Trophoblast cell (in vitro differentiated cells and primary cell): Measurements from ENCODE around the gene ERP44.
A peak's percentile ranks its signal among the peaks of the same experiment; 100 is the strongest.

Experiments used
- DNase-seq, 2 donors: peaks; one replicate each; pipeline ENCODE4 v3.0.0-alpha.2; 2016
- H2AFZ ChIP-seq: 2 replicates; pipeline ENCODE4 v1.6.1; 2013; ENCODE audit warnings: low read length, moderate library complexity, mild to moderate bottlenecking; ENCODE audit not compliant: insufficient read depth, poor library complexity
- H2AK5ac ChIP-seq: 2 replicates; pipeline ENCODE4 v1.6.1; 2013; ENCODE audit warnings: mild to moderate bottlenecking, low read length
- H2BK120ac ChIP-seq: 2 replicates; pipeline ENCODE4 v1.6.1; 2013; ENCODE audit warnings: low read length, mild to moderate bottlenecking, moderate library complexity; ENCODE audit not compliant: insufficient read depth, poor library complexity
- H2BK12ac ChIP-seq: 2 replicates; pipeline ENCODE4 v1.6.1; 2013; ENCODE audit warnings: mild to moderate bottlenecking, low read length, moderate library complexity
- H2BK5ac ChIP-seq: 2 replicates; pipeline ENCODE4 v1.6.1; 2013; ENCODE audit warnings: low read length, low read depth, moderate library complexity, mild to moderate bottlenecking; ENCODE audit not compliant: poor library complexity
- H3K14ac ChIP-seq: 2 replicates; pipeline ENCODE4 v1.6.1; 2013; ENCODE audit warnings: mild to moderate bottlenecking, low read length
- H3K18ac ChIP-seq: 2 replicates; pipeline ENCODE4 v1.6.1; 2013; ENCODE audit warnings: mild to moderate bottlenecking, low read length
- H3K23ac ChIP-seq: 2 replicates; pipeline ENCODE4 v1.6.1; 2013; ENCODE audit warnings: low read length
- H3K27ac ChIP-seq: 2 replicates; pipeline ENCODE4 v1.5.1; 2013; ENCODE audit warnings: low read depth, mild to moderate bottlenecking, inconsistent platforms, low read length, moderate library complexity
- H3K27me3 ChIP-seq: 2 replicates; pipeline ENCODE4 v1.6.1; 2013; ENCODE audit warnings: inconsistent platforms, mild to moderate bottlenecking, low read length, moderate library complexity; ENCODE audit not compliant: insufficient read depth
- H3K36me3 ChIP-seq, 2 experiments: 1 replicate in 1 of 2; 2 replicates in 1 of 2; pipeline ENCODE4 v1.6.1; 2013; ENCODE audit warnings: low read length in 2 of 2, mild to moderate bottlenecking in 2 of 2, moderate library complexity in 1 of 2; ENCODE audit not compliant: insufficient read depth in 2 of 2, control insufficient read depth in 1 of 2
- H3K4ac ChIP-seq: 2 replicates; pipeline ENCODE4 v1.6.1; 2013; ENCODE audit warnings: low read depth, mild to moderate bottlenecking, low read length, moderate library complexity
- H3K4me1 ChIP-seq, 2 experiments: 1 replicate in 1 of 2; 2 replicates in 1 of 2; pipeline ENCODE4 v1.6.1; 2013; ENCODE audit warnings: low read length in 2 of 2, mild to moderate bottlenecking in 2 of 2, moderate library complexity in 1 of 2; ENCODE audit not compliant: insufficient read depth in 2 of 2, control insufficient read depth in 1 of 2
- H3K4me2 ChIP-seq: 2 replicates; pipeline ENCODE4 v1.6.1; 2013; ENCODE audit warnings: inconsistent platforms, mild to moderate bottlenecking, low read length, moderate library complexity
- H3K4me3 ChIP-seq: 2 replicates; pipeline ENCODE4 v1.5.1; 2013; ENCODE audit warnings: mild to moderate bottlenecking, low read depth, low read length, inconsistent platforms
- H3K79me1 ChIP-seq: one replicate; pipeline ENCODE4 v1.6.1; 2013; ENCODE audit warnings: low read length
- H3K79me2 ChIP-seq: 2 replicates; pipeline ENCODE4 v1.6.1; 2013; ENCODE audit warnings: low read length, mild to moderate bottlenecking; ENCODE audit not compliant: control insufficient read depth, insufficient read depth, poor library complexity
- H3K9ac ChIP-seq: 2 replicates; pipeline ENCODE4 v1.6.1; 2013; ENCODE audit warnings: mild to moderate bottlenecking, low read length
- H3K9me3 ChIP-seq: 2 replicates; pipeline ENCODE4 v1.6.1; 2013; ENCODE audit warnings: low read depth, mild to moderate bottlenecking, control low read depth, inconsistent platforms, low read length; ENCODE audit not compliant: insufficient read depth
- H4K12ac ChIP-seq: 2 replicates; pipeline ENCODE4 v1.6.1; 2013; ENCODE audit warnings: low read depth, mild to moderate bottlenecking, low read length, moderate library complexity
- H4K8ac ChIP-seq: 2 replicates; pipeline ENCODE4 v1.6.1; 2013; ENCODE audit warnings: low read depth, mild to moderate bottlenecking, low read length, moderate library complexity
- H4K91ac ChIP-seq: one replicate; pipeline ENCODE4 v1.6.1; 2013; ENCODE audit warnings: low read depth, mild to moderate bottlenecking, low read length, moderate library complexity
- WGBS: extraction: QIAGEN DNeasy Blood & Tissue Kit; methylation state at CpG from one replicate; pipeline ENCODE4 v1.1.7; 2013; ENCODE audit warnings: missing lambda C conversion rate; ENCODE audit not compliant: insufficient read length, insufficient coverage; ENCODE audit errors: extremely low coverage; 5-methylcytosine and 5-hydroxymethylcytosine counted together

The ERP44 gene

GRCh38 chr9:100111235-100111634 lies 12.4 kb upstream of the ERP44 start:
- no peaks in the 10 kb centered on the region for H3K9me3 ChIP-seq
- no peaks in the 10 kb centered on the region for H3K4me1 ChIP-seq
- H3K18ac ChIP-seq, result no peak overlapping the region
- H2BK5ac ChIP-seq, result no peak overlapping the region
- no peak overlapping the region for H3K23ac ChIP-seq
- no peak for DNase-seq
- H2AFZ ChIP-seq, result no peak overlapping the region
- no peak overlapping the region for H3K4me3 ChIP-seq
- H3K4me2 ChIP-seq, result no peak overlapping the region
- no peaks in the 10 kb centered on the region for H3K27me3 ChIP-seq
- no peak overlapping the region for H3K4ac ChIP-seq
- no peaks in the 10 kb centered on the region for H3K79me1 ChIP-seq
- H3K14ac ChIP-seq, result no peak overlapping the region
- no peak overlapping the region for H4K12ac ChIP-seq
- no peak overlapping the region for H3K27ac ChIP-seq
- no CpG with 5 or more reads among the region's 4 CpGs for WGBS
- H3K79me2 ChIP-seq, result no peaks in the 10 kb centered on the region
- no peak overlapping the region for H3K9ac ChIP-seq
- no peak overlapping the region for H2BK120ac ChIP-seq
- H2AK5ac ChIP-seq, result no peak overlapping the region
- no peak overlapping the region for H2BK12ac ChIP-seq
- no peaks in the 10 kb centered on the region for H3K36me3 ChIP-seq
- no peak overlapping the region for H4K8ac ChIP-seq
- H4K91ac ChIP-seq, result no peak overlapping the region

GRCh38 chr9:100108559-100108958 lies 9.8 kb upstream of the ERP44 start:
- Histone ChIP-seq H3K4me1 (no peaks in the 10 kb centered on the region), H3K23ac (no peak overlapping the region), H3K79me1 (no peaks in the 10 kb centered on the region), H3K27ac (no peak overlapping the region), H3K4me3 (no peak overlapping the region), H3K9ac (no peak overlapping the region), H3K36me3 (peaks cover 0 to 5% of the 10 kb centered on the region in 2 experiments), H3K4ac (no peak overlapping the region), H3K27me3 (no peaks in the 10 kb centered on the region), H2AK5ac (no peak overlapping the region), H2BK120ac (no peak overlapping the region), H4K8ac (no peak overlapping the region), H3K79me2 (no peaks in the 10 kb centered on the region), H3K18ac (no peak overlapping the region), H3K4me2 (no peak overlapping the region), H2BK12ac (no peak overlapping the region), H3K14ac (no peak overlapping the region), H2AFZ (no peak overlapping the region), H3K9me3 (no peaks in the 10 kb centered on the region), H2BK5ac (no peak overlapping the region), H4K91ac (no peak overlapping the region), H4K12ac (no peak overlapping the region)
- DNase-seq, result peak in 1 of 2 donors; percentile 50
- WGBS, result no CpG with 5 or more reads among the region's 2 CpGs

GRCh38 chr9:100106616-100107015 lies 7.8 kb upstream of the ERP44 start:
- Histone ChIP-seq H3K4ac (no peak overlapping the region), H3K79me1 (no peaks in the 10 kb centered on the region), H2BK12ac (no peak overlapping the region), H3K9ac (no peak overlapping the region), H3K23ac (no peak overlapping the region), H3K4me3 (no peak overlapping the region), H3K9me3 (no peaks in the 10 kb centered on the region), H2AK5ac (no peak overlapping the region), H2BK120ac (no peak overlapping the region), H2BK5ac (no peak overlapping the region), H4K91ac (no peak overlapping the region), H3K27me3 (no peaks in the 10 kb centered on the region), H3K79me2 (no peaks in the 10 kb centered on the region), H4K12ac (no peak overlapping the region), H3K4me1 (no peaks in the 10 kb centered on the region), H2AFZ (no peak overlapping the region), H3K36me3 (peaks cover 0 to 7% of the 10 kb centered on the region in 2 experiments), H3K4me2 (no peak overlapping the region), H3K14ac (no peak overlapping the region), H3K27ac (no peak overlapping the region), H3K18ac (no peak overlapping the region), H4K8ac (no peak overlapping the region)
- no CpG with 5 or more reads among the region's 2 CpGs for WGBS
- no peak for DNase-seq

GRCh38 chr9:100105861-100106260 lies 7.1 kb upstream of the ERP44 start:
- no peak overlapping the region for H4K91ac ChIP-seq
- no peak overlapping the region for H2AK5ac ChIP-seq
- WGBS, result no CpG with 5 or more reads among the region's 1 CpG
- H3K23ac ChIP-seq, result no peak overlapping the region
- H3K14ac ChIP-seq, result no peak overlapping the region
- no peaks in the 10 kb centered on the region for H3K79me1 ChIP-seq
- no peaks in the 10 kb centered on the region for H3K79me2 ChIP-seq
- H2BK120ac ChIP-seq, result no peak overlapping the region
- DNase-seq, result no peak
- H3K4me2 ChIP-seq, result no peak overlapping the region
- no peak overlapping the region for H4K8ac ChIP-seq
- no peak overlapping the region for H2BK5ac ChIP-seq
- H3K36me3 ChIP-seq, result peaks cover 0 to 7% of the 10 kb centered on the region in 2 experiments
- H3K9ac ChIP-seq, result no peak overlapping the region
- no peaks in the 10 kb centered on the region for H3K27me3 ChIP-seq
- H2BK12ac ChIP-seq, result no peak overlapping the region
- H3K9me3 ChIP-seq, result no peaks in the 10 kb centered on the region
- H4K12ac ChIP-seq, result no peak overlapping the region
- no peak overlapping the region for H3K4ac ChIP-seq
- H2AFZ ChIP-seq, result no peak overlapping the region
- no peaks in the 10 kb centered on the region for H3K4me1 ChIP-seq
- H3K4me3 ChIP-seq, result no peak overlapping the region
- no peak overlapping the region for H3K18ac ChIP-seq
- no peak overlapping the region for H3K27ac ChIP-seq
